GM12878 (cell line): ENCODE results near the gene IKBIP. TPM values are rescaled to one million over a fixed set of nuclear protein-coding genes. Genes with fewer than 3 reads are reported as not detected.

ENCODE experiments used
- ATAC-seq: fragments of 200-7000 bp; cut with Tn5 transposase; 3 replicates; pipeline ENCODE4 v1.9.1; 2020; ENCODE audit warnings: mild to moderate bottlenecking, moderate library complexity
- BruUV-seq: library from RNA; stranded (reverse); fragments of 400-500 nt; replicated peaks from 2 replicates; lab custom pipeline; 2021; lab: Mats Ljungman, UMichigan
- CTCF ChIA-PET: fragments of 300-600 bp; sonication (Branson Sonifier 250); formaldehyde crosslinking; extraction: SDS; loops from one replicate; lab custom pipeline; 2021; ENCODE audit warnings: inconsistent platforms; lab: Yijun Ruan, JAX
- POLR2A ChIA-PET: fragments of 350-600 bp; formaldehyde crosslinking; extraction: SDS; loops from one replicate; lab custom pipeline; 2021; ENCODE audit warnings: inconsistent platforms; lab: Charles Lee
- RAD21 ChIA-PET: fragments of 300-600 bp; sonication (Branson Sonifier 250); formaldehyde crosslinking; loops from one replicate; lab custom pipeline; 2023; ENCODE audit warnings: antibody characterized with exemption; ENCODE audit not compliant: unreplicated experiment; lab: Charles Lee
- SMC1A ChIA-PET: fragments of 300-600 bp; sonication (Branson Sonifier 250); formaldehyde crosslinking; loops from one replicate; lab custom pipeline; 2023; ENCODE audit not compliant: unreplicated experiment, uncharacterized antibody; lab: Charles Lee
- DNase-seq: peaks from one replicate; pipeline ENCODE4 v3.0.0-alpha.2; 2011; ENCODE audit warnings: low read depth, low spot score
- FAIRE-seq: peaks from 3 replicates; lab custom pipeline; 2011; peaks lifted over from hg19 to GRCh38; lab: Jason Lieb, UNC
- H2AFZ ChIP-seq: 2 replicates; pipeline ENCODE4 v1.6.0; 2011; ENCODE audit warnings: low read depth, low read length, control low read depth; ENCODE audit not compliant: control insufficient read depth
- H3K27ac ChIP-seq: 2 replicates; pipeline ENCODE4 v1.5.1; 2011; ENCODE audit warnings: control low read depth; ENCODE audit not compliant: control insufficient read depth, insufficient read depth
- H3K27me3 ChIP-seq, 2 experiments: replicated peaks in 1 of 2; 2 replicates each; pipeline versions ENCODE4 v1.6.0 to v1.6.1; 2011; ENCODE audit warnings: low read length in 1 of 2; ENCODE audit not compliant: control insufficient read depth in 2 of 2, insufficient read depth in 2 of 2
- H3K36me3 ChIP-seq, 2 experiments: 2 replicates each; pipeline ENCODE4 v1.5.1; 2011; ENCODE audit warnings: low read length in 1 of 2; ENCODE audit not compliant: control insufficient read depth in 2 of 2, insufficient read depth in 2 of 2
- H3K4me1 ChIP-seq: 2 replicates; pipeline ENCODE4 v1.6.1; 2011; ENCODE audit warnings: mild to moderate bottlenecking, low read length, moderate library complexity, mixed read lengths; ENCODE audit not compliant: control insufficient read depth, insufficient read depth
- H3K4me2 ChIP-seq: 2 replicates; pipeline ENCODE4 v1.6.0; 2011; ENCODE audit warnings: control low read depth; ENCODE audit not compliant: control insufficient read depth, insufficient read depth
- H3K4me3 ChIP-seq: fragments of 200-600 bp; sonication (generic); 2 replicates; pipeline ENCODE4 v1.5.1; 2016
- H3K79me2 ChIP-seq: 2 replicates; pipeline ENCODE4 v1.6.0; 2011; ENCODE audit warnings: low read length; ENCODE audit not compliant: control insufficient read depth, insufficient read depth
- H3K9ac ChIP-seq: 2 replicates; pipeline ENCODE4 v1.8.0; 2011; ENCODE audit warnings: low read length, control low read depth, mixed read lengths; ENCODE audit not compliant: control insufficient read depth, insufficient read depth
- H3K9me3 ChIP-seq: replicated peaks from 3 replicates; pipeline ENCODE4 v1.5.1; 2011; ENCODE audit warnings: mild to moderate bottlenecking, low read length; ENCODE audit not compliant: control insufficient read depth, insufficient read depth
- H4K20me1 ChIP-seq: 2 replicates; pipeline ENCODE4 v1.6.0; 2011; ENCODE audit not compliant: control insufficient read depth, insufficient read depth
- CHD2 ChIP-seq: IDR thresholded peaks from 2 replicates; pipeline ENCODE4 v1.6.1; 2011; ENCODE audit warnings: low read depth, low read length, improper control_type of control experiment, borderline replicate concordance
- EED ChIP-seq: sonication (generic); IDR thresholded peaks from 2 replicates; pipeline ENCODE4 v1.6.1; 2016; ENCODE audit warnings: antibody characterized with exemption, low read depth
- LARP7 ChIP-seq: fragments of 450-650 bp; IDR thresholded peaks from 2 replicates; pipeline ENCODE4 v1.6.1; 2017; ENCODE audit warnings: mild to moderate bottlenecking
- MLLT1 ChIP-seq: fragments of 450-650 bp; IDR thresholded peaks from 2 replicates; pipeline ENCODE4 v1.6.1; 2016; ENCODE audit warnings: mild to moderate bottlenecking
- NFXL1 ChIP-seq: fragments of 450-650 bp; IDR thresholded peaks from 2 replicates; pipeline ENCODE4 v1.6.1; 2017; ENCODE audit warnings: antibody characterized with exemption, mild to moderate bottlenecking, borderline replicate concordance
- RAD21 ChIP-seq: IDR thresholded peaks from 2 replicates; pipeline ENCODE4 v1.6.1; 2011; ENCODE audit warnings: mild to moderate bottlenecking, low read depth, low read length, moderate library complexity; ENCODE audit not compliant: insufficient read depth
- TBL1XR1 ChIP-seq: IDR thresholded peaks from 2 replicates; pipeline ENCODE4 v1.6.1; 2012; ENCODE audit warnings: low read depth, low read length, improper control_type of control experiment
- WRNIP1 ChIP-seq: IDR thresholded peaks from 2 replicates; pipeline ENCODE4 v1.6.1; 2011; ENCODE audit warnings: low read depth, low read length, improper control_type of control experiment, borderline replicate concordance
- ZBTB4 ChIP-seq: fragments of 450-650 bp; formaldehyde crosslinking; IDR thresholded peaks from 2 replicates; pipeline ENCODE4 v1.4.0; 2022; ENCODE audit warnings: mild to moderate bottlenecking, moderate library complexity
- ZNF24 ChIP-seq: fragments of 450-650 bp; IDR thresholded peaks from 2 replicates; pipeline ENCODE4 v1.6.1; 2017; ENCODE audit warnings: antibody characterized with exemption, mild to moderate bottlenecking
- WGBS: methylation state at CpG from one replicate; pipeline ENCODE4 v1.1.6; 2016; ENCODE audit warnings: low lambda C conversion rate; ENCODE audit not compliant: insufficient replicate concordance, insufficient coverage; ENCODE audit errors: missing lambda C conversion rate; 5-methylcytosine and 5-hydroxymethylcytosine counted together
- in situ Hi-C: fragments of 300-500 bp; cut with MboI; formaldehyde crosslinking; loops from 9 replicates; pipeline ENCODE4 v1.14.3; 2018; ENCODE audit warnings: mixed read lengths
- intact Hi-C: fragments of 100-400 bp; cut with micrococcal nuclease; formaldehyde crosslinking; loops from one replicate; pipeline ENCODE4 v1.14.2; 2022; ENCODE audit not compliant: unreplicated experiment
- polyA plus RNA-seq, 11 experiments: library from polyadenylated mRNA; depleted of rRNA in 4 of 11; unstranded in 6 of 11; stranded (reverse) in 5 of 11; fragments of >200 nt; fragmentation: Nextera tagmentation in 4 of 11; fragmentation: Illumina TruSeq in 1 of 11; extraction: Ambion mirVana in 4 of 11; extraction: Trizol in 1 of 11; gene quantifications; 1 replicate in 1 of 11; 2 replicates in 10 of 11; pipeline versions ENCODE4 v1.2.1 to v1.2.3, GENCODE V29; 2011 to 2016; ENCODE audit warnings: inconsistent platforms in 2 of 11, missing spikeins in 2 of 11, low read depth in 1 of 11
- total RNA-seq, 4 experiments: library from RNA; depleted of rRNA in 3 of 4; stranded (reverse); fragments of >200 nt in 3 of 4; fragmentation: Illumina TruSeq in 1 of 4; extraction: Trizol in 1 of 4; gene quantifications; 2 replicates each; pipeline versions ENCODE4 v1.2.1 to v1.2.3, GENCODE V29; 2013 to 2021
- TF ChIP-seq, protein P1 (sequence below): IDR thresholded peaks from 2 replicates; pipeline ENCODE4 v1.6.1; 2011; ENCODE audit warnings: low read depth, low read length, improper control_type of control experiment, borderline replicate concordance

The IKBIP gene
- total and polyA plus RNA-seq, 10 of the 15 experiments (the other 5 are each of a cell fraction or from before 2014, with no cell fraction given): 5.4 to 34.5 (median 18.4) TPM

- ChIA-PET RAD21 (interaction anchor here (1.3 kb wide), 1 partner anchor 59 kb away, joined by 4 read pairs; no protein-coding TSS in a partner anchor), POLR2A (interaction anchor here (0.6 kb wide), 3 partner anchors 43 to 165 kb away, joined by 3 to 7 read pairs (median 3); no protein-coding TSS in a partner anchor), SMC1A (interaction anchor here (0.7 kb wide), 1 partner anchor 31 kb away, joined by 3 read pairs; no protein-coding TSS in a partner anchor), CTCF (interaction anchor here (0.7 to 1.0 kb wide), 2 partner anchors 24 to 61 kb away, joined by 4 read pairs; no protein-coding TSS in a partner anchor)
- Histone ChIP-seq H3K79me2 (peaks cover 28% of the 10 kb centered on the region), H3K9ac (no peak overlapping the region), H3K9me3 (no peaks in the 10 kb centered on the region), H3K4me2 (no peak overlapping the region), H3K4me3 (no peak overlapping the region), H3K36me3 (peaks cover 0 to 3% of the 10 kb centered on the region in 2 experiments; a peak in 2 of 4 replicates), H3K27ac (no peak overlapping the region), H3K27me3 (no peaks in the 10 kb centered on the region), H4K20me1 (no peaks in the 10 kb centered on the region), H3K4me1 (no peaks in the 10 kb centered on the region), H2AFZ (peak overlapping the region; percentile 27; the same call in 1 of the 2 replicates)
- FAIRE-seq: no peak
- TF ChIP-seq WRNIP1: no peak
- TF ChIP-seq RAD21: peak; percentile 22; the same call in 1 of the 2 replicates
- DNase-seq: no peak
- intact Hi-C loops (loop anchor here (5.0 kb wide), 1 partner anchor 74 kb away; the partner anchor contains the start of gene TMPO), in situ Hi-C loops (no loop called here)
- no TSS peak for BruUV-seq
- ATAC-seq: no peak
- 82% methylated on average over 4 of the region's 4 CpGs for WGBS
These were observed 53.4 kb downstream of the IKBIP start for GRCh38 chr12:98591209-98591608.

DNA sequence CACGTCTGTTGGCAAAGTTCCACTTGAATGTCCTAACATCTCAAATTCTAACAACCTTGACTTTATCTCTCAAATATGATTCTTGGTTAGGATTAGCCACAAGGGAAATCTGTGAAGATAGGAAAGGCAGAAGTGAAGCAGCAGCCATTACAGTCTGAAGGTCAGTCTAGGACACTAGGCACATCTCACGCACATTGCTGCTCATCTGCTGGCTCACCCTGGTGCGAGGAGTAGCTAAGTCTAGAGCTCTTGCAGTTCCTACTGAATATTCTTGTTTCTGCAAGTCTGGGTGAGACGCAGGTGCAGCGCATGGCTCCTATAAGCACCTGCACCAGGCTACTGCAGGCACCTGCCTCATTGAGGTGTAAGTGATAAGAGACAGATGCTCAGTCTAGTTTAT, 57.5 kb downstream of the IKBIP start:
- no peak overlapping the region for H3K9ac ChIP-seq
- no peak overlapping the region for H2AFZ ChIP-seq
- no peak overlapping the region for H3K4me2 ChIP-seq
- WGBS: 72% methylated on average over 5 of the region's 5 CpGs
- no TSS peak for BruUV-seq
- no peaks in the 10 kb centered on the region for H4K20me1 ChIP-seq
- RAD21 ChIA-PET: no interaction called here
- H3K36me3 ChIP-seq: no peaks in the 10 kb centered on the region
- no peak overlapping the region for H3K4me3 ChIP-seq
- CTCF ChIA-PET: interaction anchor here (2.1 to 4.2 kb wide), 2 partner anchors 20 to 21 kb away, joined by 5 to 19 read pairs; no protein-coding TSS in a partner anchor
- H3K27me3 ChIP-seq: no peaks in the 10 kb centered on the region
- no peak for DNase-seq
- H3K4me1 ChIP-seq: no peaks in the 10 kb centered on the region
- in situ Hi-C loops: no loop called here
- H3K9me3 ChIP-seq: no peaks in the 10 kb centered on the region
- SMC1A ChIA-PET: interaction anchor here (2.2 kb wide), 1 partner anchor 20 kb away, joined by 6 read pairs; no protein-coding TSS in a partner anchor
- no peak overlapping the region for H3K27ac ChIP-seq
- no peak for ATAC-seq
- intact Hi-C loops: no loop called here
- FAIRE-seq: no peak
- H3K79me2 ChIP-seq: no peaks in the 10 kb centered on the region
- POLR2A ChIA-PET: no interaction called here
- TF ChIP-seq EED: no peak
- no peak for TF ChIP-seq NFXL1
- TF ChIP-seq, protein P1, sequence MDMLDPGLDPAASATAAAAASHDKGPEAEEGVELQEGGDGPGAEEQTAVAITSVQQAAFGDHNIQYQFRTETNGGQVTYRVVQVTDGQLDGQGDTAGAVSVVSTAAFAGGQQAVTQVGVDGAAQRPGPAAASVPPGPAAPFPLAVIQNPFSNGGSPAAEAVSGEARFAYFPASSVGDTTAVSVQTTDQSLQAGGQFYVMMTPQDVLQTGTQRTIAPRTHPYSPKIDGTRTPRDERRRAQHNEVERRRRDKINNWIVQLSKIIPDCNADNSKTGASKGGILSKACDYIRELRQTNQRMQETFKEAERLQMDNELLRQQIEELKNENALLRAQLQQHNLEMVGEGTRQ: no peak
- TF ChIP-seq TBL1XR1: no peak
- no peak for TF ChIP-seq LARP7
- no peak for TF ChIP-seq CHD2
- no peak for TF ChIP-seq MLLT1
- TF ChIP-seq ZNF24: no peak
- TF ChIP-seq ZBTB4: no peak
